SK-N-MC (cell line): ENCODE data around the gene FSIP1.

Source experiments
- EZH2 ChIP-seq: fragments of 200-600 bp; sonication (generic); IDR thresholded peaks from one replicate; pipeline ENCODE4 v1.6.1; 2017; ENCODE audit warnings: antibody characterized with exemption
- FOXP2 ChIP-seq: optimal IDR thresholded peaks from 2 replicates; pipeline ENCODE3; 2011; ENCODE audit warnings: mild to moderate bottlenecking, moderate library complexity; ENCODE audit not compliant: insufficient read depth; ENCODE audit errors: extremely low read length, control extremely low read depth
- POLR2AphosphoS5 ChIP-seq: IDR thresholded peaks from 2 replicates; pipeline ENCODE4 v1.6.1; 2012; ENCODE audit warnings: mild to moderate bottlenecking, low read depth, low read length, borderline replicate concordance

DNA sequence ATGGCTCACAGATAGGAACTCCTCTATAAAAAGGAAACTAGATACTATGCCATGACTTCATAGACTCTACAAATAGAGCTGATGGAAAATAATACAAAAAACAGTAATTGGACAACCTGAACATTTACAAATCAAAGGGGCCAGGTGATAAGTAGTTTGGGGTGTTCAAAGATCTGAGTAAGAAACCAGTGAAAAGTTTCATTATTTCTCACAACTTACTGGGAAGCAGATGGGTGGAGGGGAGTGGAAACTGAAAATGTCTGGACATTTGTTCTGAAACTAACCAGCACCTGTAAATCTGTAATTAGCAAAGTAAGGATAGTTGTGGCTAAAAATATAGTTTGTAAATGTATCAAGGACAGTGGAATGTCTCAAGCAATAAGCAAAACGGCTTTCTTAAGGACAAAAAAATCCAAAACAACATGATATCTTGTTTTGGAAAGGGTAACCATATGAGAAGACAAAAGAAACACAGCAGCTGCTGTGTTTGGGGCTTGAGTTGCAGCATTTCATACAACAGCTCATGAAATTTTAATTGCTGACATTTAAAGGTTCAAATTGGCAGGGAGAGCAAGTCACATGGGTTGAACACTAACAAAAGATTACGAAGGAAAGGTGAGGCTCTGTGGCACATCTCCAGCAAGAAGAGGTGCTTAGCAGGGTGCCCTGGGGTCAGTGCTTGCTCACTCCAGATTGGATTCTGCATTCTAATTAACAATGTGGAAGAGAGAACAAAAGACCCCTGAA lies 228.5 kb downstream of the FSIP1 start:
- TF ChIP-seq EZH2, result no peak
- no peak for TF ChIP-seq FOXP2
- TF ChIP-seq POLR2AphosphoS5, result no peak
